Peyer's patch (tissue), 4 donors: ENCODE data around the gene MOSPD3.

Experiments
- CTCF ChIP-seq, 6 experiments: fragments of 450-650 bp in 4 of 6; fragments of 200-600 bp in 2 of 6; sonication (generic) in 1 of 6; IDR thresholded peaks; one replicate each; pipeline ENCODE4 v1.5.1; 2017 to 2019; ENCODE audit warnings: antibody characterized with exemption in 6 of 6, mild to moderate bottlenecking in 3 of 6, moderate library complexity in 1 of 6
- POLR2A ChIP-seq, 2 donors: fragments of 450-650 bp; IDR thresholded peaks; one replicate each; pipeline ENCODE4 v1.5.1; 2017; ENCODE audit warnings: antibody characterized with exemption in 2 of 2, mild to moderate bottlenecking in 2 of 2, moderate library complexity in 2 of 2

- no peak for TF ChIP-seq CTCF (IDR thresholded peaks at IDR 0.05)
- no peak for TF ChIP-seq POLR2A (IDR thresholded peaks at IDR 0.05)
These were observed 40.6 kb upstream of the MOSPD3 start for GRCh38 chr7:100571829-100572116.
